Measurements from ENCODE around the gene HEMK1. TPM values are rescaled to one million over a fixed set of nuclear protein-coding genes. Genes with fewer than 3 reads are reported as not detected.

Gene HEMK1
- total RNA-seq, 3 donors from 2014 or later, result 6.1 to 10.7 (median 9.2) TPM

DNA sequence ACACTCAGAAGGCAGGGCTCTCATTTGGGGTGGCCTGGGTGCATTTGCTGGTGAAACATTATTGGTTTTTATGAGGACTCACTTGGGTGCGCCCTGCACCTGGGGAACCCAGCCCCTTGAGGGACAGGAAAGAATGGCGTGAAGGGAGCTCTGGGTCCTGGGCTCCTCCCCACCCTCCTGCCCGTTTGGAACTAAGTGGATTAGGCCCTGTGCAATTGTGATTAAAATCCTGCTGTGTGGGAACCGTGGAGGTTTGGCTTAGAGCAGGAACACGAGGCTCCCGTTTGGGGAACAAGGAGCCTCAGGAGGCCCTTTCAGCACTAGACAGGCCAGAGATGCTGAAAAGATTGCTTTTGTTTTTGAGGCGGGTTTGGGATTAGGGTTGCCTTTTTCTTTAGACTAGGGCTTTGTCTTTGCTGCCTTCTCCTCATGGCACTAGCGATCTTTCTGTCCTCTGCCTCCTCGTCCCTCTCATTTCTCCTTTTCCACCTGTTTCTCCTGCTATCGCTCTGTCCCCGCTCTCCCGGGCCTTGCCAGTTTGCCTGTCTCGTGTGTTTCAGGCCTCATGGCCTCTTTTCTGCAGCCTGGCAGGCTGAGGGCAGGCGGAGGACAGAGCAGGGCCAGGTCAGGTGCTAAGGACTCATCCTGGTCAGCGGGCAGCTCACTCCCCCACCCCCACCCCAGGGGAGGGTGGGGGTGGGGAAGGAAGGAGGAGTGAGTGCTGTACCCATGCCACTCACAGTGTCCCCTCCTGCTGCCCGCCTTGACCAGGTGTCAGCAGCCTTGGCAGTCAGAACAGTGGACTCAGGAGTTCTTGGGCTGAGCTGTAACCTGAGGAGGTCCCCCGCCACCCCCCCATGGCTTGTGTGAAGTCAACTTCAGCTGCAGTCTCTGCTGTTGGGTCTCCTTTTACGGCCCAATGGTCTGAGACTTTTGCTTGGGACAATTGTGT is 56.2 kb downstream of the HEMK1 start:
- DNase-seq (ENCODE audit: low spot score in 2 of 2), result no peak
- Histone ChIP-seq H3K27ac (no peak overlapping the region), H3K4me1 (no peaks in the 10 kb centered on the region), H3K36me3 (no peaks in the 10 kb centered on the region), H3K27me3 (no peaks in the 10 kb centered on the region), H3K9me3 (no peaks in the 10 kb centered on the region), H3K4me3 (no peak overlapping the region)
- no peak for TF ChIP-seq POLR2A (IDR thresholded peaks at IDR 0.05)
- TF ChIP-seq, protein P1, sequence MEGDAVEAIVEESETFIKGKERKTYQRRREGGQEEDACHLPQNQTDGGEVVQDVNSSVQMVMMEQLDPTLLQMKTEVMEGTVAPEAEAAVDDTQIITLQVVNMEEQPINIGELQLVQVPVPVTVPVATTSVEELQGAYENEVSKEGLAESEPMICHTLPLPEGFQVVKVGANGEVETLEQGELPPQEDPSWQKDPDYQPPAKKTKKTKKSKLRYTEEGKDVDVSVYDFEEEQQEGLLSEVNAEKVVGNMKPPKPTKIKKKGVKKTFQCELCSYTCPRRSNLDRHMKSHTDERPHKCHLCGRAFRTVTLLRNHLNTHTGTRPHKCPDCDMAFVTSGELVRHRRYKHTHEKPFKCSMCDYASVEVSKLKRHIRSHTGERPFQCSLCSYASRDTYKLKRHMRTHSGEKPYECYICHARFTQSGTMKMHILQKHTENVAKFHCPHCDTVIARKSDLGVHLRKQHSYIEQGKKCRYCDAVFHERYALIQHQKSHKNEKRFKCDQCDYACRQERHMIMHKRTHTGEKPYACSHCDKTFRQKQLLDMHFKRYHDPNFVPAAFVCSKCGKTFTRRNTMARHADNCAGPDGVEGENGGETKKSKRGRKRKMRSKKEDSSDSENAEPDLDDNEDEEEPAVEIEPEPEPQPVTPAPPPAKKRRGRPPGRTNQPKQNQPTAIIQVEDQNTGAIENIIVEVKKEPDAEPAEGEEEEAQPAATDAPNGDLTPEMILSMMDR (IDR thresholded peaks at IDR 0.05), result no peak
- no peak for TF ChIP-seq POLR2AphosphoS5 (IDR thresholded peaks at IDR 0.05)
- intact Hi-C loops (cut with DNase I; ENCODE audit: low total_unique reads), result no loop called here

DNA sequence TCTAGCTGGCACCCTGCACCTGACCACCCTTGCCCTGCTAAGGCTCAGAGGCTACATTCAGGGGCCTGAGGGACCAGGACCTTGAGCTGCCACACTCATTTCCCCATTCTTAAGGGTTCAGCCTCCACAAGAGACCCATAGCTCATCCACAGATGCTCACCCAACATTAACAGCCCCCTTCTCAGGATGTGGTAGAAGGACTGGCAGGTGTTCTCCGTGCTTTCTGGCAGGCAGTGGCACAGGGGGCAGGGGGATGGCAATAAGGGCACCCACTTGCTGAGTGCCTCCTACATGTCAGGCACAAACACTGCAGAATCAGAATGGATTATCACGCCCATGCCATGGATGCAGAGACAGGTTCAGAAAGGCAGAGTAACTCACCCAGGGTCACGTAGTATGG is 57.1 kb downstream of the HEMK1 start:
- no peak for DNase-seq (ENCODE audit: low spot score in 2 of 2)
- Histone ChIP-seq H3K27ac (no peak overlapping the region), H3K9me3 (no peaks in the 10 kb centered on the region), H3K36me3 (no peaks in the 10 kb centered on the region), H3K4me1 (peaks cover 2 to 5% of the 10 kb centered on the region in 2 donors), H3K4me3 (no peak overlapping the region), H3K27me3 (no peaks in the 10 kb centered on the region)
- TF ChIP-seq POLR2A (IDR thresholded peaks at IDR 0.05), result no peak
- intact Hi-C loops (cut with DNase I; ENCODE audit: low total_unique reads), result no loop called here

DNA sequence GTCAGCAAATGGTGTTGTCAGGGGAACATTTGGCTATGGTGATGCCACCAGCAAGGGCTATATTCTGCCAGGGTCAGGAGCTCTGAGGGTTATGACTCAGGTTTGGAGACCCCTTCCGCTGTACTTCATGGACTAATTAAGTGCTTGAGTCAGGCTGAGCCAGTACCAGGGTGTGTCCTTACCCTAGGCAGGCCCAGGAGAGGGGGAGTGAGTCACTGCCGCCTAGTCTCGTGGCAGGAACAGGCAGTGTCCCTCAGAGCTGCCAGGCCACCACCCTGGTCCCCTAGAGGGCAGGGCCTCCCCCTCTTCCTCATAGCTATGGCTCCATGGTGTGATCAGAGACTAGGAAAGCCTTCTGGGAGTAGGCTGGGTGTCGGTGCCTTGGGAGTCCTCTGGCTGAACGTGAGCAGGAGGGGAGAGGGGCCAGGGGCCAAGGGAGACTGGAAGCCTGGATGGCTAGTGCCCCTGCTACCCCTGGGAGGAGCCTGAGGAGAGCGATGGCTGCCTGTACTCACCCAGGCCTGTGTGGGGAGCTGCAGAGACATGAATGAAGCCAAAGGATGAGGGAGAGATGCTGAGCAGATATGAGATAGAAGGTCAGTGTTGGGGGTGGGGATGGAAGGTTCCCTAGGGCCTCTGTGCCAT is 58.2 kb downstream of the HEMK1 start:
- DNase-seq (ENCODE audit: low spot score in 2 of 2), result no peak
- no peak overlapping the region for H3K27ac ChIP-seq
- intact Hi-C loops (cut with DNase I; ENCODE audit: low total_unique reads), result no loop called here
- peaks cover 5 to 10% of the 10 kb centered on the region in 2 donors for H3K4me1 ChIP-seq
- TF ChIP-seq, protein P1 (IDR thresholded peaks at IDR 0.05), result no peak
- TF ChIP-seq POLR2AphosphoS5 (IDR thresholded peaks at IDR 0.05) (no peak), POLR2A (IDR thresholded peaks at IDR 0.05) (no peak)
- no peaks in the 10 kb centered on the region for H3K36me3 ChIP-seq
- H3K27me3 ChIP-seq, result no peaks in the 10 kb centered on the region
- no peak overlapping the region for H3K4me3 ChIP-seq
- no peaks in the 10 kb centered on the region for H3K9me3 ChIP-seq

DNA sequence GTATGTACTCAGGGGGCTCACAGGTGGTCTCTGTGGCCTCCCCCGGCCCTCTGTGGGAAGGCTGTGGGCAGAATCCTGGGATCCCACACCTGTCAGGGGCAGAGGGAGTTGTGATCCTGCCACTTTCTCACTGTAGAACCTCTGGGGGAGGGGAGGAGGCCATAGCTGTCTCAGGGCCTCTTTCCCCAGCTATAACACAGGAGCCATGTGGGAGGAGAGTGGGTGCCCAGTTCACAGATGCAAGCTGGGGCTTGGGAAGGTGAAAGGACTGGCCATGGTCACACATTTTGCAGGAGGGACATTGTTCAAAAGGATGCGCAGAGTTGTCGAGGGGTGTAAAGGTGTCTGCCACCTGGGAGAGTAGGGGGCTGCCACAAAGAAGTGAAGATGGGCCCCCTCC is 59.3 kb downstream of the HEMK1 start:
- Histone ChIP-seq H3K9me3 (no peaks in the 10 kb centered on the region), H3K4me3 (no peak overlapping the region), H3K27ac (no peak overlapping the region), H3K36me3 (no peaks in the 10 kb centered on the region), H3K27me3 (no peaks in the 10 kb centered on the region), H3K4me1 (peaks cover 5 to 12% of the 10 kb centered on the region in 2 donors)
- intact Hi-C loops (cut with DNase I; ENCODE audit: low total_unique reads), result no loop called here
- no peak for DNase-seq (ENCODE audit: low spot score in 2 of 2)
- TF ChIP-seq POLR2AphosphoS5 (IDR thresholded peaks at IDR 0.05) (no peak), POLR2A (IDR thresholded peaks at IDR 0.05) (no peak)
- TF ChIP-seq, protein P1 (IDR thresholded peaks at IDR 0.05), result no peak

DNA sequence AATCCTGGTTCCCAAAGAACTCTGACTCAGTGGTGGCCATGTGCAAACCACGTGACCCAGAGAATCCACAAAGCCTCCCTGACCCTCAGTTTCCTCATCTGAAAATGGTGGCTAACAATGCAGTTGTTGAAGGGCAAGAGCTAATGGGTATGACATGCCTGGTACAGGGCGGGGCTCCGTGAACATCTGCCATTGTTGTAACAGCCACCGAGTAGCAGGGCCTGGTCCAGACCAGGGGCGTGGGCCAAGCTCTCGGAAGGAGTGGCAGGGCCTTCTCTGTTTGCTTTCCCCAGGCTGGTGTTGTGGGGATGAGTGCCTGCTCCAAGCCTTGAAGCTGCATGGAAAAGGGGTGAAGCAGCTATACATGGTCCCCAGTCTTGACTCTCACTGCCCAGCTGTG is 61.1 kb downstream of the HEMK1 start:
- Histone ChIP-seq H3K36me3 (no peaks in the 10 kb centered on the region), H3K27ac (no peak overlapping the region), H3K27me3 (no peaks in the 10 kb centered on the region), H3K9me3 (no peaks in the 10 kb centered on the region), H3K4me1 (peaks cover 5 to 12% of the 10 kb centered on the region in 2 donors), H3K4me3 (no peak overlapping the region)
- TF ChIP-seq, protein P1 (IDR thresholded peaks at IDR 0.05), result no peak
- TF ChIP-seq POLR2AphosphoS5 (IDR thresholded peaks at IDR 0.05) (no peak), POLR2A (IDR thresholded peaks at IDR 0.05) (no peak)
- no peak for DNase-seq (ENCODE audit: low spot score in 2 of 2)
- intact Hi-C loops (cut with DNase I; ENCODE audit: low total_unique reads), result no loop called here

Measured in breast epithelium (tissue), 4 donors.